ENCODE measurements around the gene GAS7.

The GAS7 gene

GRCh38 chr17:9912121-9913099 is 286.0 kb downstream of the GAS7 start:
- TF ChIP-seq, protein P1, sequence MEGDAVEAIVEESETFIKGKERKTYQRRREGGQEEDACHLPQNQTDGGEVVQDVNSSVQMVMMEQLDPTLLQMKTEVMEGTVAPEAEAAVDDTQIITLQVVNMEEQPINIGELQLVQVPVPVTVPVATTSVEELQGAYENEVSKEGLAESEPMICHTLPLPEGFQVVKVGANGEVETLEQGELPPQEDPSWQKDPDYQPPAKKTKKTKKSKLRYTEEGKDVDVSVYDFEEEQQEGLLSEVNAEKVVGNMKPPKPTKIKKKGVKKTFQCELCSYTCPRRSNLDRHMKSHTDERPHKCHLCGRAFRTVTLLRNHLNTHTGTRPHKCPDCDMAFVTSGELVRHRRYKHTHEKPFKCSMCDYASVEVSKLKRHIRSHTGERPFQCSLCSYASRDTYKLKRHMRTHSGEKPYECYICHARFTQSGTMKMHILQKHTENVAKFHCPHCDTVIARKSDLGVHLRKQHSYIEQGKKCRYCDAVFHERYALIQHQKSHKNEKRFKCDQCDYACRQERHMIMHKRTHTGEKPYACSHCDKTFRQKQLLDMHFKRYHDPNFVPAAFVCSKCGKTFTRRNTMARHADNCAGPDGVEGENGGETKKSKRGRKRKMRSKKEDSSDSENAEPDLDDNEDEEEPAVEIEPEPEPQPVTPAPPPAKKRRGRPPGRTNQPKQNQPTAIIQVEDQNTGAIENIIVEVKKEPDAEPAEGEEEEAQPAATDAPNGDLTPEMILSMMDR (IDR thresholded peaks at IDR 0.05; ENCODE audit: extremely low read depth, missing control alignments), result no peak
- no peak for DNase-seq (ENCODE audit: low spot score)

- no peak for DNase-seq (ENCODE audit: low spot score)
- TF ChIP-seq, protein P1 (IDR thresholded peaks at IDR 0.05; ENCODE audit: extremely low read depth, missing control alignments), result no peak
These were observed 287.3 kb downstream of the GAS7 start for GRCh38 chr17:9911089-9911488.

GRCh38 chr17:9908649-9909042 is 289.8 kb downstream of the GAS7 start:
- DNase-seq (ENCODE audit: low spot score), result no peak
- TF ChIP-seq, protein P1 (IDR thresholded peaks at IDR 0.05; ENCODE audit: extremely low read depth, missing control alignments), result no peak

DNA sequence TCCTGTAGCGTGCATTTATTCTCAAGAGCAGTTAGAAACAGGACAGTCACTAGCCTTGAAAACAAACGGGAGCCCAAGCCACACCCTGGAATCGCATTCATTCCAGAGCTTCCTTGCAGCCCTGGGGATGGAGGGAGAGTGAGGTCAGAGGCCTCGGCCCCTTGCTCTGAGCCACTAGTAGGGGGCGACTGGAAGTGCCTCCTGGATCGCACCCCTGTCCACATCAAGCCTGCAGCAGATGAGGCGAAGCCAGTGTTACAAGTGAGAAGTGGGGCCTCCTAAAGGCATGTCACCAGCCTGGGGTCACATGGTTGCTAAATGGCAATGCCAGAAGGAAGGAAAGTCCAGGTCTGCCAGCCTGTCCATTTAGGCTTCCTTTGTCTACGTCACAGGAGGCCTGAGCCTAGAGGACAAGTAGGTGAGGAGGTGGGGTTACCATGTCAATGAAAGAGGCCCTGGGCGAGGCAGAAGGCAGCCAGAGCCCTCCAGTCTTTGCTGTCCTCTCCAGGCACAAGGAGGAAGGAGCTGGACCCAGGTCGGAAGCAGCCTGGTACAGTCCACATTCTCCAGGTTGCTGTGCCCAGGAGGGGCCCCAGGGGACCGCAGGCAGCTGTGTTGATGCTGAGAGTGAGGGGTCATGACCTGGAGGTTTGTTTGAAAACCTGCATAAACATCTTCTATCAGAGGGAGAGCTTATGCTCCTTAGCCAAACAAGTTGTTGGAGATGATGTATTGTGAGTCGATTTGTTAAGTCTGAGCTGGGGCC is 290.3 kb downstream of the GAS7 start:
- DNase-seq (ENCODE audit: low spot score), result no peak
- TF ChIP-seq, protein P1 (IDR thresholded peaks at IDR 0.05; ENCODE audit: extremely low read depth, missing control alignments), result no peak

- TF ChIP-seq, protein P1 (IDR thresholded peaks at IDR 0.05; ENCODE audit: extremely low read depth, missing control alignments), result no peak
- DNase-seq (ENCODE audit: low spot score), result no peak
These were observed 291.3 kb downstream of the GAS7 start for GRCh38 chr17:9907131-9907530.

GRCh38 chr17:9906616-9907015 is 291.8 kb downstream of the GAS7 start:
- TF ChIP-seq, protein P1 (IDR thresholded peaks at IDR 0.05; ENCODE audit: extremely low read depth, missing control alignments), result no peak
- no peak for DNase-seq (ENCODE audit: low spot score)

- DNase-seq (ENCODE audit: low spot score), result peak; percentile 81
- TF ChIP-seq, protein P1 (IDR thresholded peaks at IDR 0.05; ENCODE audit: extremely low read depth, missing control alignments), result peak; percentile 82
These were observed 292.5 kb downstream of the GAS7 start for GRCh38 chr17:9905902-9906301.

Measured in GM20000 (cell line).